ENCODE data around the gene RIMS3. TPM values are rescaled to one million over a fixed set of nuclear protein-coding genes. Genes with fewer than 3 reads are reported as not detected.

Gene RIMS3
- polyA plus RNA-seq, 1 donor (not counting 4 experiments of a cell fraction or from before 2014, with no cell fraction given) = 1.7 TPM

DNA sequence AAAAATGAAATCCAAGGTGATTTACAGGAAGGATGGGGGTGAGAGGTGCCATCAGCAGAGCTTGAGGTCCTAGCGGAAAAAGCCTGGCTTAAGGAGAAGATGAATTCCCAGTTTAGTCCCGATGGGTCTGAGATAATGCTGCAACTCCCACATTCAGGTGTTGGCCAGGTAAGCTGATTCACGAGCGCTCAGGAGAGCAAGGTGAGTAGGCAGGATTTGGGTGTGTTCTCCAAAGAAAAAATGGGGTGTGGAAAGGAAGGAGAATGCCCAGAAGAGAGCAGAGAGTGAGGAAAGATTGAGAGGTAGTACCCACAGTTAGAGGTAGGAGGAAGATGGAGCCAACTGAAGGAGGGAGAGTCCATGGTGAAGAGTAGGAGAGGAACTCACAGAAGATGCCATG is 12.5 kb downstream of the RIMS3 start:
- Histone ChIP-seq H3K4me3 (ENCODE audit: control insufficient read depth in 2 of 3, extremely low read depth in 1 of 3, insufficient read depth in 2 of 3, low read depth in 1 of 3, low read length in 3 of 3) (no peak overlapping the region), H3K4me2 (ENCODE audit: control insufficient read depth, extremely low read depth, insufficient read depth, low read depth, low read length) (peak overlapping the region; percentile 39), H3K9ac (ENCODE audit: control insufficient read depth, extremely low read depth, insufficient read depth, low read length) (no peak overlapping the region), H3K27me3 (ENCODE audit: control insufficient read depth, extremely low read depth, insufficient read depth, low read length) (peaks cover 2% of the 10 kb centered on the region), H3K27ac (ENCODE audit: control insufficient read depth, insufficient read depth, low read length) (no peak overlapping the region), H4K20me1 (ENCODE audit: control insufficient read depth, extremely low read depth, insufficient read depth, low read length) (no peaks in the 10 kb centered on the region), H3K36me3 (ENCODE audit: control insufficient read depth in 2 of 2, extremely low read depth in 1 of 2, insufficient read depth in 2 of 2, low read length in 2 of 2) (no peaks in the 10 kb centered on the region), H2AFZ (ENCODE audit: control insufficient read depth, low read length) (no peak overlapping the region), H3K79me2 (ENCODE audit: control insufficient read depth, insufficient read depth, low read length) (no peaks in the 10 kb centered on the region), H3K4me1 (ENCODE audit: control insufficient read depth, extremely low read depth, insufficient read depth, low read length) (peaks cover 33% of the 10 kb centered on the region), H3K9me3 (ENCODE audit: control insufficient read depth, low read depth, low read length) (no peaks in the 10 kb centered on the region), H3K9me1 (ENCODE audit: control insufficient read depth, extremely low read depth, insufficient read depth, low read length) (no peaks in the 10 kb centered on the region)
- dilution Hi-C loops (cut with MboI; ENCODE audit: extremely low pct_ligation_motif_present, low sequenced_read_pairs) = no loop called here
- TF ChIP-seq EZH2 (IDR thresholded peaks at IDR 0.05; ENCODE audit: low read length) = no peak
- DNase-seq (ENCODE audit: low read depth, low spot score) (no peak), FAIRE-seq (peak; percentile 75)

DNA sequence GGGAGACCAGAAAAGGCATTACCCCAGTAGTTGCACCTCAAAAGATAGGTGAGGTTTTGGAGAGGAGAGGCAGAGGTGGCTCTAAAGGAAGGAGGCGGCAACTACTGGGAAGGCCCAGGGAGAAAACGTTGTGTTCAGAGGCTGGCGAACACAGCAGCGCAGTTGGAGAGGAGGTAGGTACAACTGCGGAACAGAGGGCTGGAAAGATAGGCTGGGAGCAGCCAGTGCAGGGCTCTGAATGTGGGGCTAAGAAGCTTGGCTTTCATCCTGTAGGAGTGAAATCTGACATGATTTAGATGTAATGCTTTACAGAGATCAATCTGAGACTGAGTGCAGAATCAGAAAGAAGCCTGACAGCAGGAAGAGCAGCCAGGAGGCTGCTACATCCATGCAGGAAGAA is 13.0 kb downstream of the RIMS3 start:
- dilution Hi-C loops (cut with MboI; ENCODE audit: extremely low pct_ligation_motif_present, low sequenced_read_pairs) = no loop called here
- Histone ChIP-seq H3K27me3 (ENCODE audit: control insufficient read depth, extremely low read depth, insufficient read depth, low read length) (peaks cover 2% of the 10 kb centered on the region), H3K4me1 (ENCODE audit: control insufficient read depth, extremely low read depth, insufficient read depth, low read length) (peaks cover 33% of the 10 kb centered on the region), H3K9me3 (ENCODE audit: control insufficient read depth, low read depth, low read length) (no peaks in the 10 kb centered on the region), H2AFZ (ENCODE audit: control insufficient read depth, low read length) (no peak overlapping the region), H3K36me3 (ENCODE audit: control insufficient read depth in 2 of 2, extremely low read depth in 1 of 2, insufficient read depth in 2 of 2, low read length in 2 of 2) (no peaks in the 10 kb centered on the region), H4K20me1 (ENCODE audit: control insufficient read depth, extremely low read depth, insufficient read depth, low read length) (no peaks in the 10 kb centered on the region), H3K27ac (ENCODE audit: control insufficient read depth, insufficient read depth, low read length) (no peak overlapping the region), H3K9me1 (ENCODE audit: control insufficient read depth, extremely low read depth, insufficient read depth, low read length) (no peaks in the 10 kb centered on the region), H3K4me3 (ENCODE audit: control insufficient read depth in 2 of 3, extremely low read depth in 1 of 3, insufficient read depth in 2 of 3, low read depth in 1 of 3, low read length in 3 of 3) (no peak overlapping the region), H3K9ac (ENCODE audit: control insufficient read depth, extremely low read depth, insufficient read depth, low read length) (no peak overlapping the region), H3K4me2 (ENCODE audit: control insufficient read depth, extremely low read depth, insufficient read depth, low read depth, low read length) (peak overlapping the region; percentile 39), H3K79me2 (ENCODE audit: control insufficient read depth, insufficient read depth, low read length) (no peaks in the 10 kb centered on the region)
- no peak for TF ChIP-seq CTCF (optimal IDR thresholded peaks at IDR 0.05 in 1 of 3, IDR thresholded peaks at IDR 0.05 in 1 of 3, conservative IDR thresholded peaks at IDR 0.05 in 1 of 3; ENCODE audit: extremely low read depth in 1 of 3, insufficient read depth in 2 of 3, low read length in 3 of 3)
- no peak for TF ChIP-seq EZH2 (IDR thresholded peaks at IDR 0.05; ENCODE audit: low read length)
- DNase-seq (ENCODE audit: low read depth, low spot score) = no peak
- no peak for FAIRE-seq

Data from keratinocyte (primary cell).